IgD-negative memory B cell (primary cell): Measurements from ENCODE around the gene IL19. TPM values are rescaled to one million over a fixed set of nuclear protein-coding genes. Genes with fewer than 3 reads are reported as not detected.
"Not testable (repeated sequence)": the region's sequence is repeated elsewhere in the genome, so short reads cannot be mapped to it uniquely, and the experiment has no call there.

Experiments
- H3K27ac Mint-ChIP-seq, 3 donors: one replicate each; pipeline ENCODE4 v1.8.0; 2020 to 2022; ENCODE audit warnings: mild to moderate bottlenecking in 3 of 3, mixed read lengths in 3 of 3, moderate library complexity in 1 of 3
- H3K27me3 Mint-ChIP-seq: one replicate; pipeline ENCODE4 v1.8.0; 2021; ENCODE audit warnings: mixed read lengths
- H3K36me3 Mint-ChIP-seq: one replicate; pipeline ENCODE4 v1.8.0; 2020; ENCODE audit warnings: mild to moderate bottlenecking, mixed read lengths
- H3K4me1 Mint-ChIP-seq, 3 donors: one replicate each; pipeline ENCODE4 v1.8.0; 2020 to 2022; ENCODE audit warnings: mixed read lengths in 3 of 3, mild to moderate bottlenecking in 1 of 3
- H3K4me3 Mint-ChIP-seq, 4 donors: one replicate each; pipeline ENCODE4 v1.8.0; 2020 to 2022; ENCODE audit warnings: mild to moderate bottlenecking in 4 of 4, mixed read lengths in 4 of 4, moderate library complexity in 3 of 4
- H3K9me3 Mint-ChIP-seq, 3 donors: one replicate each; pipeline ENCODE4 v1.8.0; 2020 to 2021; ENCODE audit warnings: mixed read lengths in 3 of 3, mild to moderate bottlenecking in 1 of 3
- polyA plus RNA-seq: library from polyadenylated mRNA; unstranded; fragments of 300-500 nt; fragmentation: Illumina TruSeq; gene quantifications from one replicate; pipeline ENCODE4 v1.2.3, GENCODE V29; 2021

Gene IL19
- polyA plus RNA-seq, 1 donor from 2014 or later: not detected

GRCh38 chr1:206776229-206776628 is 5.7 kb downstream of the IL19 start:
- no peak overlapping the region for H3K27ac Mint-ChIP-seq
- peaks cover 18 to 32% (median 21%) of the 10 kb centered on the region in 3 donors for H3K4me1 Mint-ChIP-seq
- no peaks in the 10 kb centered on the region for H3K9me3 Mint-ChIP-seq
- no peaks in the 10 kb centered on the region for H3K36me3 Mint-ChIP-seq
- peaks cover 4% of the 10 kb centered on the region for H3K27me3 Mint-ChIP-seq
- peak overlapping the region in 1 of 4 donors; percentile 25 for H3K4me3 Mint-ChIP-seq

- peaks cover 17 to 30% (median 20%) of the 10 kb centered on the region in 3 donors for H3K4me1 Mint-ChIP-seq
- H3K27me3 Mint-ChIP-seq: no peaks in the 10 kb centered on the region
- no peaks in the 10 kb centered on the region for H3K36me3 Mint-ChIP-seq
- H3K4me3 Mint-ChIP-seq: no peak overlapping the region
- H3K27ac Mint-ChIP-seq: no peak overlapping the region
- no peaks in the 10 kb centered on the region for H3K9me3 Mint-ChIP-seq
Observed at GRCh38 chr1:206778031-206778430, 7.5 kb downstream of the IL19 start.

GRCh38 chr1:206778911-206779310 is 8.3 kb downstream of the IL19 start:
- not testable (repeated sequence) for H3K36me3 Mint-ChIP-seq, H3K27ac Mint-ChIP-seq, H3K27me3 Mint-ChIP-seq, H3K4me3 Mint-ChIP-seq, H3K9me3 Mint-ChIP-seq
- peaks cover 13 to 32% (median 21%) of the 10 kb centered on the region in 3 donors for H3K4me1 Mint-ChIP-seq

- Mint-ChIP-seq H3K27ac (no peak overlapping the region), H3K4me3 (no peak overlapping the region), H3K36me3 (peaks cover 1% of the 10 kb centered on the region), H3K9me3 (no peaks in the 10 kb centered on the region), H3K27me3 (peaks cover 2% of the 10 kb centered on the region), H3K4me1 (peaks cover 18 to 32% (median 25%) of the 10 kb centered on the region in 3 donors)
Observed at GRCh38 chr1:206779638-206780037, 9.1 kb downstream of the IL19 start.

GRCh38 chr1:206782448-206782847 is 11.9 kb downstream of the IL19 start:
- Mint-ChIP-seq H3K4me1 (peaks cover 28 to 47% (median 33%) of the 10 kb centered on the region in 3 donors), H3K4me3 (peak overlapping the region in 3 of 4 donors; percentile 72 to 83 (median 81)), H3K27me3 (peaks cover 2% of the 10 kb centered on the region)

GRCh38 chr1:206783506-206783905 is 12.9 kb downstream of the IL19 start:
- Mint-ChIP-seq H3K27ac (peak overlapping the region in 1 of 3 donors; percentile 18), H3K4me3 (peak overlapping the region in 1 of 4 donors; percentile 61), H3K9me3 (no peaks in the 10 kb centered on the region), H3K27me3 (peaks cover 2% of the 10 kb centered on the region), H3K4me1 (peaks cover 28 to 47% (median 33%) of the 10 kb centered on the region in 3 donors), H3K36me3 (peaks cover 1% of the 10 kb centered on the region)

More at GRCh38 chr1:206782448-206782847, 11.9 kb downstream of the IL19 start:
- Mint-ChIP-seq H3K36me3 (peaks cover 1% of the 10 kb centered on the region), H3K27ac (peak overlapping the region; percentile 73 to 90 (median 88)), H3K9me3 (no peaks in the 10 kb centered on the region)

GRCh38 chr1:206784471-206784903 is 13.9 kb downstream of the IL19 start:
- Mint-ChIP-seq H3K4me3 (peak overlapping the region; percentile 68 to 90 (median 78)), H3K9me3 (no peaks in the 10 kb centered on the region), H3K36me3 (peaks cover 1% of the 10 kb centered on the region), H3K27ac (peak overlapping the region; percentile 80 to 94 (median 82)), H3K4me1 (peaks cover 28 to 47% (median 33%) of the 10 kb centered on the region in 3 donors), H3K27me3 (peaks cover 2% of the 10 kb centered on the region)

- Mint-ChIP-seq H3K9me3 (no peaks in the 10 kb centered on the region), H3K27ac (peak overlapping the region; percentile 68 to 82 (median 80)), H3K4me1 (peaks cover 33 to 51% (median 34%) of the 10 kb centered on the region in 3 donors), H3K36me3 (peaks cover 1% of the 10 kb centered on the region), H3K27me3 (peaks cover 2% of the 10 kb centered on the region), H3K4me3 (peak overlapping the region in 2 of 4 donors; percentile 83 to 90)
Observed at GRCh38 chr1:206785182-206785765, 14.7 kb downstream of the IL19 start.

- Mint-ChIP-seq H3K9me3 (no peaks in the 10 kb centered on the region), H3K4me1 (peaks cover 39 to 58% (median 42%) of the 10 kb centered on the region in 3 donors), H3K4me3 (peak overlapping the region in 1 of 4 donors; percentile 46), H3K27me3 (peaks cover 4% of the 10 kb centered on the region), H3K27ac (no peak overlapping the region), H3K36me3 (peaks cover 1% of the 10 kb centered on the region)
Observed at GRCh38 chr1:206786212-206786886, 15.8 kb downstream of the IL19 start.

- Mint-ChIP-seq H3K4me3 (no peak overlapping the region), H3K27me3 (peaks cover 4% of the 10 kb centered on the region), H3K4me1 (peaks cover 36 to 56% (median 37%) of the 10 kb centered on the region in 3 donors), H3K9me3 (no peaks in the 10 kb centered on the region), H3K36me3 (peaks cover 1% of the 10 kb centered on the region), H3K27ac (no peak overlapping the region)
Observed at GRCh38 chr1:206787891-206788290, 17.3 kb downstream of the IL19 start.

GRCh38 chr1:206788487-206789050 is 18.0 kb downstream of the IL19 start:
- Mint-ChIP-seq H3K27ac (peak overlapping the region in 1 of 3 donors; percentile 40), H3K36me3 (peaks cover 1% of the 10 kb centered on the region), H3K4me1 (peaks cover 36 to 56% (median 36%) of the 10 kb centered on the region in 3 donors)

GRCh38 chr1:206790502-206791250 is 20.1 kb downstream of the IL19 start:
- Mint-ChIP-seq H3K9me3 (no peaks in the 10 kb centered on the region), H3K27me3 (peaks cover 12% of the 10 kb centered on the region), H3K4me1 (peaks cover 27 to 53% (median 31%) of the 10 kb centered on the region in 3 donors), H3K36me3 (peaks cover 2% of the 10 kb centered on the region), H3K27ac (peak overlapping the region; percentile 83 to 91 (median 86)), H3K4me3 (peak overlapping the region in 3 of 4 donors; percentile 33 to 53 (median 46))

More at GRCh38 chr1:206788487-206789050, 18.0 kb downstream of the IL19 start:
- no peaks in the 10 kb centered on the region for H3K9me3 Mint-ChIP-seq
- peaks cover 4% of the 10 kb centered on the region for H3K27me3 Mint-ChIP-seq
- no peak overlapping the region for H3K4me3 Mint-ChIP-seq

- peaks cover 23 to 52% (median 30%) of the 10 kb centered on the region in 3 donors for H3K4me1 Mint-ChIP-seq
- H3K27me3 Mint-ChIP-seq: peaks cover 12% of the 10 kb centered on the region
- peak overlapping the region in 2 of 4 donors; percentile 49 to 53 for H3K4me3 Mint-ChIP-seq
- peaks cover 2% of the 10 kb centered on the region for H3K36me3 Mint-ChIP-seq
- no peaks in the 10 kb centered on the region for H3K9me3 Mint-ChIP-seq
- peak overlapping the region in 1 of 3 donors; percentile 94 for H3K27ac Mint-ChIP-seq
Observed at GRCh38 chr1:206792939-206793607, 22.5 kb downstream of the IL19 start.

- Mint-ChIP-seq H3K9me3 (no peaks in the 10 kb centered on the region), H3K4me3 (peak overlapping the region in 2 of 4 donors; percentile 24 to 49), H3K27ac (peak overlapping the region in 1 of 3 donors; percentile 94), H3K4me1 (peaks cover 23 to 52% (median 34%) of the 10 kb centered on the region in 3 donors), H3K36me3 (peaks cover 2% of the 10 kb centered on the region), H3K27me3 (peaks cover 12% of the 10 kb centered on the region)
Observed at GRCh38 chr1:206793620-206794019, 23.0 kb downstream of the IL19 start.
